H1 (cell line): ENCODE results near the gene SCARB2. TPM values are rescaled to one million over a fixed set of nuclear protein-coding genes. Genes with fewer than 3 reads are reported as not detected.

Source experiments
- CTCF ChIA-PET: fragments of 300-600 bp; sonication (Branson Sonifier 250); formaldehyde crosslinking; loops from one replicate; lab custom pipeline; 2021; ENCODE audit not compliant: partially characterized antibody; lab: Charles Lee
- POLR2A ChIA-PET: fragments of 300-600 bp; sonication (Branson Sonifier 250); formaldehyde crosslinking; loops from one replicate; lab custom pipeline; 2021; ENCODE audit warnings: inconsistent platforms; ENCODE audit not compliant: partially characterized antibody; lab: Charles Lee
- DNase-seq, 2 experiments: peaks; one replicate each; pipeline versions ENCODE4 v3.0.0 to v3.0.0-alpha.2; 2010 to 2022; ENCODE audit warnings: low spot score in 2 of 2, low read depth in 1 of 2, mixed read lengths in 1 of 2
- FAIRE-seq: peaks from 2 replicates; lab custom pipeline; 2011; peaks lifted over from hg19 to GRCh38; lab: Jason Lieb, UNC
- H2AFZ ChIP-seq: 2 replicates; pipeline ENCODE4 v1.8.1; 2012; ENCODE audit warnings: low read length, inconsistent platforms
- H2AK5ac ChIP-seq: 2 replicates; pipeline ENCODE4 v1.6.1; 2013; ENCODE audit warnings: low read depth, low read length
- H2BK120ac ChIP-seq: replicated peaks from 2 replicates; pipeline ENCODE3; 2013; ENCODE audit warnings: low read depth, low read length, inconsistent platforms
- H2BK12ac ChIP-seq: 2 replicates; pipeline ENCODE4 v1.6.1; 2013; ENCODE audit warnings: low read depth, low read length
- H2BK15ac ChIP-seq: 2 replicates; pipeline ENCODE4 v1.6.1; 2013; ENCODE audit warnings: low read length
- H2BK20ac ChIP-seq: 2 replicates; pipeline ENCODE4 v1.6.1; 2013; ENCODE audit warnings: low read length
- H2BK5ac ChIP-seq: 2 replicates; pipeline ENCODE4 v1.6.1; 2013; ENCODE audit warnings: low read depth, low read length
- H3K14ac ChIP-seq: 2 replicates; pipeline ENCODE4 v1.6.1; 2013; ENCODE audit warnings: inconsistent platforms; ENCODE audit not compliant: insufficient read length
- H3K18ac ChIP-seq: 2 replicates; pipeline ENCODE4 v1.6.1; 2013; ENCODE audit warnings: low read length; ENCODE audit errors: extremely low read depth
- H3K23ac ChIP-seq: 2 replicates; pipeline ENCODE4 v1.6.1; 2013; ENCODE audit warnings: inconsistent platforms; ENCODE audit not compliant: insufficient read length
- H3K23me2 ChIP-seq: 2 replicates; pipeline ENCODE4 v1.6.1; 2013; ENCODE audit warnings: low read depth, low read length
- H3K27ac ChIP-seq: 2 replicates; pipeline ENCODE4 v1.6.1; 2011; ENCODE audit warnings: low read depth, low read length, inconsistent platforms
- H3K27me3 ChIP-seq, 4 experiments: replicated peaks in 1 of 4; 1 replicate in 1 of 4; 2 replicates in 3 of 4; pipeline versions ENCODE4 v1.6.1 to v1.8.1; 2011 to 2013; ENCODE audit warnings: low read length in 3 of 4, mild to moderate bottlenecking in 3 of 4, inconsistent platforms in 2 of 4, mixed read lengths in 2 of 4, moderate library complexity in 1 of 4; ENCODE audit not compliant: control insufficient read depth in 3 of 4, insufficient read depth in 3 of 4; ENCODE audit errors: extremely low read depth in 1 of 4
- H3K36me3 ChIP-seq, 4 experiments: 2 replicates each; pipeline versions ENCODE4 v1.6.1 to v1.8.1; 2011 to 2013; ENCODE audit warnings: mild to moderate bottlenecking in 4 of 4, low read length in 3 of 4, moderate library complexity in 2 of 4, control low read depth in 1 of 4, inconsistent platforms in 1 of 4; ENCODE audit not compliant: insufficient read depth in 4 of 4, control insufficient read depth in 2 of 4
- H3K4ac ChIP-seq: replicated peaks from 2 replicates; pipeline ENCODE3; 2013; ENCODE audit warnings: low read length, low read depth, mixed read lengths, inconsistent platforms; ENCODE audit not compliant: insufficient read length
- H3K4me1 ChIP-seq, 4 experiments: replicated peaks in 1 of 4; 1 replicate in 1 of 4; 2 replicates in 3 of 4; pipeline versions ENCODE4 v1.6.1 to v1.8.1; 2011 to 2013; ENCODE audit warnings: low read length in 3 of 4, inconsistent platforms in 2 of 4, mixed read lengths in 1 of 4; ENCODE audit not compliant: insufficient read depth in 4 of 4, control insufficient read depth in 3 of 4
- H3K4me2 ChIP-seq, 2 experiments: 2 replicates each; pipeline versions ENCODE4 v1.6.1 to v1.8.1; 2011 to 2013; ENCODE audit warnings: low read depth in 2 of 2, low read length in 2 of 2, control low read depth in 1 of 2, inconsistent platforms in 1 of 2, mild to moderate bottlenecking in 1 of 2; ENCODE audit not compliant: insufficient read depth in 1 of 2
- H3K4me3 ChIP-seq, 4 experiments: fragments of 200-600, 300-600 bp in 1 of 4; sonication (generic), shearing (Covaris generic), sonication (Bioruptor Twin) in 1 of 4; 2 replicates each; pipeline versions ENCODE4 v1.5.1 to v1.8.1; 2011 to 2016; ENCODE audit warnings: low read length in 4 of 4, low read depth in 3 of 4, control low read depth in 2 of 4, inconsistent platforms in 2 of 4, mild to moderate bottlenecking in 2 of 4, mixed read lengths in 1 of 4, moderate library complexity in 1 of 4; ENCODE audit not compliant: insufficient read depth in 2 of 4; ENCODE audit errors: extremely low read depth in 1 of 4
- H3K56ac ChIP-seq: replicated peaks from 2 replicates; pipeline ENCODE3; 2013; ENCODE audit warnings: low read depth, mild to moderate bottlenecking, mixed read lengths, low read length, inconsistent platforms; ENCODE audit not compliant: insufficient read length
- H3K79me1 ChIP-seq: 2 replicates; pipeline ENCODE4 v1.6.1; 2013; ENCODE audit warnings: low read depth, low read length, control low read depth
- H3K79me2 ChIP-seq, 2 experiments: 2 replicates each; pipeline versions ENCODE4 v1.6.1 to v1.8.1; 2012 to 2013; ENCODE audit warnings: low read length in 2 of 2, mild to moderate bottlenecking in 2 of 2, inconsistent platforms in 1 of 2; ENCODE audit not compliant: insufficient read depth in 2 of 2, control insufficient read depth in 1 of 2
- H3K9ac ChIP-seq, 4 experiments: replicated peaks in 1 of 4; 1 replicate in 1 of 4; 2 replicates in 3 of 4; pipeline versions ENCODE4 v1.6.1 to v1.8.1; 2011 to 2013; ENCODE audit warnings: low read depth in 3 of 4, low read length in 3 of 4, control low read depth in 2 of 4, mild to moderate bottlenecking in 2 of 4, moderate library complexity in 2 of 4, inconsistent platforms in 1 of 4; ENCODE audit errors: extremely low read depth in 1 of 4
- H3K9me3 ChIP-seq, 2 experiments: 2 replicates each; pipeline versions ENCODE4 v1.6.1 to v1.8.1; 2012 to 2013; ENCODE audit warnings: mild to moderate bottlenecking in 2 of 2, moderate library complexity in 2 of 2, control low read depth in 1 of 2, inconsistent platforms in 1 of 2, low read depth in 1 of 2, low read length in 1 of 2, mixed read lengths in 1 of 2; ENCODE audit not compliant: insufficient read depth in 2 of 2
- H4K20me1 ChIP-seq, 2 experiments: replicated peaks in 1 of 2; 2 replicates each; pipeline versions ENCODE3 to v1.8.1; 2011 to 2013; ENCODE audit warnings: inconsistent platforms in 2 of 2, low read length in 2 of 2, mild to moderate bottlenecking in 1 of 2; ENCODE audit not compliant: insufficient read depth in 2 of 2, control insufficient read depth in 1 of 2
- H4K5ac ChIP-seq: 2 replicates; pipeline ENCODE4 v1.6.1; 2013; ENCODE audit warnings: low read length, low read depth, mixed read lengths, inconsistent platforms; ENCODE audit not compliant: insufficient read length
- H4K8ac ChIP-seq: 2 replicates; pipeline ENCODE4 v1.8.0; 2013; ENCODE audit warnings: mild to moderate bottlenecking, moderate library complexity, low read length, inconsistent platforms; ENCODE audit not compliant: insufficient read depth; ENCODE audit errors: extremely low read depth
- H4K91ac ChIP-seq: replicated peaks from 2 replicates; pipeline ENCODE3; 2013; ENCODE audit warnings: low read length, mixed read lengths, inconsistent platforms; ENCODE audit not compliant: insufficient read length
- ASH2L ChIP-seq: fragments of 200-600, 300-600 bp; sonication (generic); IDR thresholded peaks from one replicate; pipeline ENCODE4 v1.7.1; 2017; ENCODE audit warnings: low read length
- WGBS, 2 experiments: shearing (Covaris generic) in 1 of 2; methylation state at CpG; one replicate each; pipeline versions ENCODE4 v1.1.6 to v1.1.7; 2013 to 2015; ENCODE audit warnings: low lambda C conversion rate in 2 of 2, mixed read lengths in 2 of 2, inconsistent platforms in 1 of 2, low coverage in 1 of 2, missing lambda C conversion rate in 1 of 2; ENCODE audit not compliant: insufficient replicate concordance in 2 of 2, insufficient coverage in 1 of 2, insufficient read length in 1 of 2; ENCODE audit errors: extremely low coverage in 1 of 2, missing lambda C conversion rate in 1 of 2; 5-methylcytosine and 5-hydroxymethylcytosine counted together
- polyA plus RNA-seq, 7 experiments: library from polyadenylated mRNA; depleted of rRNA in 3 of 7; stranded (reverse) in 5 of 7; unstranded in 2 of 7; fragments of >200 nt in 5 of 7; fragments of 200-250 nt in 2 of 7; gene quantifications; 1 replicate in 5 of 7; 2 replicates in 1 of 7; 4 replicates in 1 of 7; pipeline versions ENCODE4 v1.2.1 to v1.2.3, GENCODE V29; 2011 to 2013; ENCODE audit warnings: missing spikeins in 2 of 7, mixed read lengths in 2 of 7
- total RNA-seq: library from RNA; stranded (reverse); fragmentation: NEBNext Ultra II Directional; extraction: Animal tissue kit (Norgen Biotek cat#: 25700); gene quantifications from 2 replicates; pipeline ENCODE4 v1.2.1, GENCODE V29; 2021

SCARB2 gene
- total and polyA plus RNA-seq, 2 of the 8 experiments (the other 6 are each of a cell fraction or from before 2014, with no cell fraction given): 18.5 to 35.7 TPM

DNA sequence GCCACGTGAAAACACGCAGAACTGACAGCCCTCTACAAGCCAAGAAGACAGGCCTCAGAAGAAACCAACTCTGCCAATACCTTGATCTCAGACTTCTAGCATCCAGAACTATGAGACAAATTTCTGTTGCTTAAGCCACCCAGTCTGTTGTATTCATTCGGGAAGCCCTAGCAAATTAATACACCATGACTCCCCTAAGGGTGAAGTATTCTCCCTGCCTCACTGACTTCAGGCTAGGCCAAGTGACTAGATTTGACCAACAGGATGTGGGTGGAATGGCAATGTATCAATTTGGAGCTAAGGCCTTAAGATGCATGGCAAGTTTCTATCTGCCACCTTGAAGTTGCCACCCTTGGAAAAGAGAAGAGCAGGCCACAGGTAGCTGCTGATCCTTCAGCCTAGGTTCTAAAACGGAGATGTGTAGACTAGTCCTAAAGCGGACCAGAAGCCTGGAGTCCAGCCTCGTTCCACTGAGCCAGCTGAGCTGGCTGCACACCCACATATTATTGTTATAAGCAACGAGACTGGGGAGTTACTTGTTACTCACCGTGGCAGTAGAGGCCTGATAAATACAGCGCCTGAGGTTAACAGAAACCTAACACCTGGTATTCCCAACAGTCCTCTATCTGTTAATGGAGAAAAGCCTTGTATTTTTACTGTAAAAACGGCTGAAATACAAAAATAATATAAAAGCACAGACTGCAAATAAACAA, 16.4 kb downstream of the SCARB2 start:
- Histone ChIP-seq H3K9me3 (peaks cover 12 to 14% of the 10 kb centered on the region in 2 experiments; a peak in 3 of 4 replicates), H3K56ac (no peak overlapping the region), H4K5ac (no peak overlapping the region), H2BK12ac (no peak overlapping the region), H3K79me1 (0 out of 2 replicates have a peak, but pooled peaks cover 5% of the 10 kb centered on the region), H3K23ac (no peak overlapping the region), H3K18ac (no peak overlapping the region), H3K14ac (no peak overlapping the region), H3K79me2 (no peaks in the 10 kb centered on the region; a peak in 1 of 4 replicates), H3K4me3 (no peak overlapping the region), H4K91ac (no peak overlapping the region), H2BK20ac (no peak overlapping the region), H2BK120ac (no peak overlapping the region), H2AFZ (no peak overlapping the region), H3K27ac (no peak overlapping the region), H2BK15ac (no peak overlapping the region), H3K4ac (no peak overlapping the region), H4K8ac (no peak overlapping the region; the same call in 1 of the 2 replicates), H3K9ac (no peak overlapping the region), H3K4me1 (peaks cover 0 to 5% (median 0%) of the 10 kb centered on the region in 4 experiments; a peak in 1 of 7 replicates), H3K23me2 (no peaks in the 10 kb centered on the region), H3K36me3 (peaks cover 0 to 26% (median 11%) of the 10 kb centered on the region in 4 experiments; a peak in 4 of 8 replicates), H3K4me2 (no peak overlapping the region), H3K27me3 (no peaks in the 10 kb centered on the region), H2BK5ac (no peak overlapping the region), H2AK5ac (no peak overlapping the region), H4K20me1 (no peaks in the 10 kb centered on the region)
- CTCF ChIA-PET: interaction anchor here (1.4 to 4.5 kb wide), 3 partner anchors 13 to 181 kb away, joined by 3 to 26 read pairs (median 14); no protein-coding TSS in a partner anchor
- POLR2A ChIA-PET: no interaction called here
- no peak for DNase-seq
- 92% methylated on average over 10 of the region's 10 CpGs; no CpG with 5 or more reads in 1 of the 2 experiments for WGBS, 2 experiments
- FAIRE-seq: no peak
- TF ChIP-seq ASH2L: no peak
